Keratinocyte (primary cell): Measurements from ENCODE around the gene SLC7A4. TPM values are rescaled to one million over a fixed set of nuclear protein-coding genes. Genes with fewer than 3 reads are reported as not detected.

Source experiments
- DNase-seq: peaks from one replicate; pipeline ENCODE4 v3.0.0-alpha.2; 2011; ENCODE audit warnings: low read depth, missing footprints, low spot score
- FAIRE-seq: peaks from 2 replicates; lab custom pipeline; 2011; peaks lifted over from hg19 to GRCh38; lab: Jason Lieb, UNC
- H2AFZ ChIP-seq: 2 replicates; pipeline ENCODE4 v1.6.0; 2012; ENCODE audit warnings: low read length, control low read depth, inconsistent platforms; ENCODE audit not compliant: control insufficient read depth
- H3K27ac ChIP-seq: 2 replicates; pipeline ENCODE4 v1.5.1; 2011; ENCODE audit warnings: low read length; ENCODE audit not compliant: control insufficient read depth, insufficient read depth
- H3K27me3 ChIP-seq: 3 replicates; pipeline ENCODE4 v1.6.0; 2011; ENCODE audit warnings: low read length; ENCODE audit not compliant: control insufficient read depth, insufficient read depth; ENCODE audit errors: extremely low read depth
- H3K36me3 ChIP-seq, 2 experiments: 2 replicates in 1 of 2; 3 replicates in 1 of 2; pipeline ENCODE4 v1.5.1; 2011; ENCODE audit warnings: low read length in 2 of 2, mild to moderate bottlenecking in 1 of 2; ENCODE audit not compliant: control insufficient read depth in 2 of 2, insufficient read depth in 2 of 2; ENCODE audit errors: extremely low read depth in 1 of 2
- H3K4me1 ChIP-seq: 3 replicates; pipeline ENCODE4 v1.5.1; 2011; ENCODE audit warnings: low read length; ENCODE audit not compliant: control insufficient read depth, insufficient read depth; ENCODE audit errors: extremely low read depth
- H3K4me2 ChIP-seq: 3 replicates; pipeline ENCODE4 v1.6.0; 2011; ENCODE audit warnings: low read depth, low read length; ENCODE audit not compliant: control insufficient read depth, insufficient read depth; ENCODE audit errors: extremely low read depth
- H3K4me3 ChIP-seq, 3 experiments: fragments of 200-600 bp in 1 of 3; sonication (generic) in 1 of 3; 2 replicates in 2 of 3; 3 replicates in 1 of 3; pipeline ENCODE4 v1.5.1; 2011 to 2016; ENCODE audit warnings: low read length in 3 of 3, mild to moderate bottlenecking in 3 of 3, control low read depth in 2 of 3, inconsistent platforms in 1 of 3, low read depth in 1 of 3, mixed read lengths in 1 of 3, mixed run types in 1 of 3, moderate library complexity in 1 of 3; ENCODE audit not compliant: control insufficient read depth in 2 of 3, insufficient read depth in 2 of 3; ENCODE audit errors: extremely low read depth in 1 of 3
- H3K79me2 ChIP-seq: 2 replicates; pipeline ENCODE4 v1.6.0; 2012; ENCODE audit warnings: low read length; ENCODE audit not compliant: control insufficient read depth, insufficient read depth
- H3K9ac ChIP-seq: 3 replicates; pipeline ENCODE4 v1.6.0; 2011; ENCODE audit warnings: low read length; ENCODE audit not compliant: control insufficient read depth, insufficient read depth; ENCODE audit errors: extremely low read depth
- H3K9me1 ChIP-seq: 3 replicates; pipeline ENCODE4 v1.6.0; 2011; ENCODE audit warnings: low read length; ENCODE audit not compliant: control insufficient read depth, insufficient read depth; ENCODE audit errors: extremely low read depth
- H3K9me3 ChIP-seq: 2 replicates; pipeline ENCODE4 v1.5.1; 2012; ENCODE audit warnings: low read depth, low read length; ENCODE audit not compliant: control insufficient read depth
- H4K20me1 ChIP-seq: 3 replicates; pipeline ENCODE4 v1.6.0; 2011; ENCODE audit warnings: low read length; ENCODE audit not compliant: control insufficient read depth, insufficient read depth; ENCODE audit errors: extremely low read depth
- CTCF ChIP-seq, 3 experiments: IDR thresholded peaks in 1 of 3; conservative IDR thresholded peaks in 1 of 3; optimal IDR thresholded peaks in 1 of 3; 2 replicates in 2 of 3; 3 replicates in 1 of 3; pipeline versions ENCODE3 to v1.5.1; 2011; ENCODE audit warnings: low read length in 3 of 3, mild to moderate bottlenecking in 3 of 3, moderate library complexity in 2 of 3, control low read depth in 1 of 3, inconsistent platforms in 1 of 3; ENCODE audit not compliant: insufficient read depth in 2 of 3; ENCODE audit errors: extremely low read depth in 1 of 3
- EZH2 ChIP-seq: IDR thresholded peaks from one replicate; pipeline ENCODE4 v1.6.1; 2012; ENCODE audit warnings: inconsistent platforms, mild to moderate bottlenecking, low read length, moderate library complexity
- dilution Hi-C: fragments of 300-500 bp; cut with MboI; formaldehyde crosslinking; loops from one replicate; pipeline ENCODE4 v1.7.0; 2020; ENCODE audit warnings: low sequenced_read_pairs; ENCODE audit not compliant: extremely low pct_ligation_motif_present
- polyA plus RNA-seq, 5 experiments: library from polyadenylated mRNA; depleted of rRNA in 3 of 5; stranded (reverse) in 3 of 5; stranded (forward) in 1 of 5; unstranded in 1 of 5; fragments of >200 nt; gene quantifications; 1 replicate in 1 of 5; 2 replicates in 3 of 5; 3 replicates in 1 of 5; pipeline versions ENCODE4 v1.2.1 to v1.2.3, GENCODE V29; 2011 to 2012; ENCODE audit warnings: missing spikeins in 2 of 5, low read depth in 1 of 5, low replicate concordance in 1 of 5

Gene SLC7A4
- polyA plus RNA-seq, 1 donor (not counting 4 experiments of a cell fraction or from before 2014, with no cell fraction given) = 0.10 TPM

- Histone ChIP-seq H3K27me3 (no peaks in the 10 kb centered on the region), H3K4me3 (no peak overlapping the region), H2AFZ (no peak overlapping the region), H3K36me3 (peaks cover 22 to 50% of the 10 kb centered on the region in 2 experiments), H3K79me2 (peaks cover 2% of the 10 kb centered on the region), H3K27ac (no peak overlapping the region), H4K20me1 (no peaks in the 10 kb centered on the region), H3K4me1 (no peaks in the 10 kb centered on the region), H3K9ac (no peak overlapping the region), H3K9me3 (no peaks in the 10 kb centered on the region), H3K4me2 (no peak overlapping the region), H3K9me1 (no peaks in the 10 kb centered on the region)
- TF ChIP-seq CTCF (optimal IDR thresholded peaks at IDR 0.05 in 1 of 3, IDR thresholded peaks at IDR 0.05 in 1 of 3, conservative IDR thresholded peaks at IDR 0.05 in 1 of 3; ENCODE audit: extremely low read depth in 1 of 3, insufficient read depth in 2 of 3, low read length in 3 of 3) = no peak
- no peak for TF ChIP-seq EZH2
- FAIRE-seq = no peak
- dilution Hi-C loops = no loop called here
- no peak for DNase-seq
Measured at GRCh38 chr22:20994902-20995241, 37.5 kb downstream of the SLC7A4 start.

- dilution Hi-C loops = no loop called here
- no peak overlapping the region for H3K4me3 ChIP-seq
- H4K20me1 ChIP-seq = no peaks in the 10 kb centered on the region
- H3K4me2 ChIP-seq = no peak overlapping the region
- no peak for FAIRE-seq
- no peak overlapping the region for H2AFZ ChIP-seq
- H3K9me3 ChIP-seq = no peaks in the 10 kb centered on the region
- H3K9ac ChIP-seq = no peak overlapping the region
- no peaks in the 10 kb centered on the region for H3K79me2 ChIP-seq
- H3K4me1 ChIP-seq = no peaks in the 10 kb centered on the region
- H3K27ac ChIP-seq = no peak overlapping the region
- H3K36me3 ChIP-seq = peaks cover 18 to 49% of the 10 kb centered on the region in 2 experiments
- no peak for TF ChIP-seq EZH2
- H3K27me3 ChIP-seq = no peaks in the 10 kb centered on the region
- no peaks in the 10 kb centered on the region for H3K9me1 ChIP-seq
- DNase-seq = no peak
Measured at GRCh38 chr22:20994128-20994901, 38.0 kb downstream of the SLC7A4 start.
